ENCODE data around the gene TC2N.

The TC2N gene

GRCh38 chr14:91749868-91750267 is 117.5 kb downstream of the TC2N start:
- DNase-seq (ENCODE audit: low spot score) (no peak), ATAC-seq (ENCODE audit: low read depth) (no peak; the same call in 2 of the 3 replicates)
- Histone ChIP-seq H3K4me1 (ENCODE audit: insufficient read depth, poor library complexity, severe bottlenecking) (peaks cover 18% of the 10 kb centered on the region), H3K27me3 (ENCODE audit: insufficient read depth, poor library complexity, severe bottlenecking) (no peaks in the 10 kb centered on the region), H3K4me3 (ENCODE audit: severe bottlenecking) (no peak overlapping the region), H3K36me3 (ENCODE audit: low read depth) (no peaks in the 10 kb centered on the region), H3K9me3 (ENCODE audit: severe bottlenecking) (no peaks in the 10 kb centered on the region), H3K27ac (ENCODE audit: poor library complexity, severe bottlenecking) (no peak overlapping the region)
- TF ChIP-seq CTCF (IDR thresholded peaks at IDR 0.05; ENCODE audit: poor library complexity, severe bottlenecking), result no peak

GRCh38 chr14:91748049-91748448 is 119.3 kb downstream of the TC2N start:
- Histone ChIP-seq H3K4me1 (ENCODE audit: insufficient read depth, poor library complexity, severe bottlenecking) (peaks cover 13% of the 10 kb centered on the region), H3K27me3 (ENCODE audit: insufficient read depth, poor library complexity, severe bottlenecking) (no peaks in the 10 kb centered on the region), H3K4me3 (ENCODE audit: severe bottlenecking) (no peak overlapping the region), H3K27ac (ENCODE audit: poor library complexity, severe bottlenecking) (no peak overlapping the region), H3K9me3 (ENCODE audit: severe bottlenecking) (no peaks in the 10 kb centered on the region), H3K36me3 (ENCODE audit: low read depth) (no peaks in the 10 kb centered on the region)
- DNase-seq (ENCODE audit: low spot score) (no peak), ATAC-seq (ENCODE audit: low read depth) (no peak)
- no peak for TF ChIP-seq CTCF (IDR thresholded peaks at IDR 0.05; ENCODE audit: poor library complexity, severe bottlenecking)

GRCh38 chr14:91745344-91745743 is 122.0 kb downstream of the TC2N start:
- no peak overlapping the region for H3K27ac ChIP-seq (ENCODE audit: poor library complexity, severe bottlenecking)
- peaks cover 13% of the 10 kb centered on the region for H3K4me1 ChIP-seq (ENCODE audit: insufficient read depth, poor library complexity, severe bottlenecking)
- H3K27me3 ChIP-seq (ENCODE audit: insufficient read depth, poor library complexity, severe bottlenecking), result no peaks in the 10 kb centered on the region
- no peak overlapping the region for H3K4me3 ChIP-seq (ENCODE audit: severe bottlenecking)
- H3K9me3 ChIP-seq (ENCODE audit: severe bottlenecking), result no peaks in the 10 kb centered on the region
- ATAC-seq (ENCODE audit: low read depth) (peak; percentile 80), DNase-seq (ENCODE audit: low spot score) (no peak)
- H3K36me3 ChIP-seq (ENCODE audit: low read depth), result no peaks in the 10 kb centered on the region
- TF ChIP-seq CTCF (IDR thresholded peaks at IDR 0.05; ENCODE audit: poor library complexity, severe bottlenecking), result no peak

GRCh38 chr14:91744068-91744480 is 123.3 kb downstream of the TC2N start:
- Histone ChIP-seq H3K4me1 (ENCODE audit: insufficient read depth, poor library complexity, severe bottlenecking) (peaks cover 8% of the 10 kb centered on the region), H3K4me3 (ENCODE audit: severe bottlenecking) (no peak overlapping the region), H3K27ac (ENCODE audit: poor library complexity, severe bottlenecking) (no peak overlapping the region), H3K9me3 (ENCODE audit: severe bottlenecking) (no peaks in the 10 kb centered on the region), H3K27me3 (ENCODE audit: insufficient read depth, poor library complexity, severe bottlenecking) (no peaks in the 10 kb centered on the region), H3K36me3 (ENCODE audit: low read depth) (no peaks in the 10 kb centered on the region)
- ATAC-seq (ENCODE audit: low read depth) (peak; percentile 68), DNase-seq (ENCODE audit: low spot score) (no peak)
- no peak for TF ChIP-seq CTCF (IDR thresholded peaks at IDR 0.05; ENCODE audit: poor library complexity, severe bottlenecking)

- no peak for DNase-seq (ENCODE audit: low spot score)
Measured at GRCh38 chr14:91743305-91743653, 124.1 kb downstream of the TC2N start.

More at GRCh38 chr14:91743305-91743653, 124.1 kb downstream of the TC2N start:
- Histone ChIP-seq H3K9me3 (ENCODE audit: severe bottlenecking) (no peaks in the 10 kb centered on the region), H3K27me3 (ENCODE audit: insufficient read depth, poor library complexity, severe bottlenecking) (no peaks in the 10 kb centered on the region), H3K36me3 (ENCODE audit: low read depth) (no peaks in the 10 kb centered on the region), H3K4me1 (ENCODE audit: insufficient read depth, poor library complexity, severe bottlenecking) (peaks cover 8% of the 10 kb centered on the region), H3K4me3 (ENCODE audit: severe bottlenecking) (no peak overlapping the region), H3K27ac (ENCODE audit: poor library complexity, severe bottlenecking) (no peak overlapping the region)
- ATAC-seq (ENCODE audit: low read depth), result no peak
- TF ChIP-seq CTCF (IDR thresholded peaks at IDR 0.05; ENCODE audit: poor library complexity, severe bottlenecking), result no peak
